Neuron (in vitro differentiated cells): Measurements from ENCODE around the gene PDE3B.
"Not testable (repeated sequence)": the region's sequence is repeated elsewhere in the genome, so short reads cannot be mapped to it uniquely, and the experiment has no call there.

Source experiments
- H2AFZ ChIP-seq: one replicate; pipeline ENCODE4 v1.6.1; 2013; ENCODE audit warnings: low read depth, mild to moderate bottlenecking, inconsistent platforms, low read length, moderate library complexity
- H3K27me3 ChIP-seq: one replicate; pipeline ENCODE4 v1.6.1; 2013; ENCODE audit warnings: low read length; ENCODE audit not compliant: insufficient read depth
- H3K36me3 ChIP-seq: one replicate; pipeline ENCODE4 v1.6.1; 2013; ENCODE audit warnings: low read length; ENCODE audit not compliant: insufficient read depth
- H3K4me1 ChIP-seq: one replicate; pipeline ENCODE4 v1.6.1; 2013; ENCODE audit warnings: low read length; ENCODE audit not compliant: insufficient read depth
- H3K4me3 ChIP-seq: 2 replicates; pipeline ENCODE4 v1.5.1; 2013; ENCODE audit warnings: mild to moderate bottlenecking, low read length, moderate library complexity
- H3K9me3 ChIP-seq: one replicate; pipeline ENCODE4 v1.6.1; 2013; ENCODE audit warnings: low read length

Gene PDE3B

GRCh38 chr11:14645015-14645912 lies 1.7 kb downstream of the PDE3B start:
- Histone ChIP-seq H3K36me3 (no peaks in the 10 kb centered on the region), H3K27me3 (no peaks in the 10 kb centered on the region)

DNA sequence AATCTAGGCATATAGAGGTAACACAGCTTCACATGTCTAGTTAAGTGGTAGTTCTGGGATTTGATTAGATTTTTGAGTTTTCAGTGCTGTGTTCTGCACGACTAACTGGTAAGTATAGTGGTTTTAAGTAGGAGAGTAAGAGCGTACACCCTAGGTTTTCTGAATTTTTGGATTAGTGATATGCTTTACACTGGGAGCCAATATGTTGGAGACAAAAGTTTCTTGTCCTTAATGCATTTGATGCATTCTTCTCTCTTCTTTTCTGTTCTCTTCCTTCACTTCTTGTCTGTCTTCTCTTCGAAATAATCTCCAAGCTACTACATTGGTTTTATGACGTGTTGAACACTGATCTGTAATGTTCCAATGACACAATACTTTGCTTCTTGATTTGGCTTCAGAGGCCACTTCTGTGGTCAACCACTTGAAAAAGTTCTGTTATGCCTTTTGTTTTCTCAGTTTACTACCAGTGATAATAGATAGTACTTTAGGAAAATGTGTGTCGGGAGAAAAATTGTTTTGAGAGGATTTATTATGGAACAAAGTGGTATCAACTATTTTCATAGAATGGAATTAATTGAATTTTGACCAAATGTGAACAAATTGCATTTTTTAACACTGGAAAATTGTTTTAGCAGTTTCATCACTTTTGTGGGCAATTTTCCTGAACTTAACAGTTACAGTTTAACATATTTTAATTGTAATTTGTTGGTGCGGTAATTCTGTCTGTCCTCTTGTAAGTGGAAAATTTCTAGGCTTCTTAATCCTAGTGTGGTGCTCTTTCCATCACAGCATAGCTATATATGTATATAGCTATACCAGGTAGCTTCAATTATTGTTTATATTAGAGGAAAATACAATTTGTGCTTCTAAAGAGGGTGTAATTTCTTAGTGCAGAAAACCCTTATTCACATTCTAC lies 2.6 kb downstream of the PDE3B start:
- Histone ChIP-seq H3K9me3 (peaks cover 3% of the 10 kb centered on the region), H3K4me1 (peaks cover 31% of the 10 kb centered on the region), H3K4me3 (peak overlapping the region; percentile 68)

More at GRCh38 chr11:14645015-14645912, 1.7 kb downstream of the PDE3B start:
- Histone ChIP-seq H3K4me1 (peaks cover 31% of the 10 kb centered on the region), H2AFZ (peak overlapping the region; percentile 97), H3K4me3 (peak overlapping the region; percentile 68), H3K9me3 (no peaks in the 10 kb centered on the region)

GRCh38 chr11:14650064-14650463 lies 6.5 kb downstream of the PDE3B start:
- H3K36me3 ChIP-seq = no peaks in the 10 kb centered on the region
- H3K27me3 ChIP-seq = no peaks in the 10 kb centered on the region
- H3K4me1 ChIP-seq = peaks cover 27% of the 10 kb centered on the region
- H3K4me3 ChIP-seq = no peak overlapping the region
- H3K9me3 ChIP-seq = peaks cover 3% of the 10 kb centered on the region
- H2AFZ ChIP-seq = no peak overlapping the region

More for the DNA sequence above, 2.6 kb downstream of the PDE3B start:
- Histone ChIP-seq H2AFZ (no peak overlapping the region), H3K27me3 (no peaks in the 10 kb centered on the region), H3K36me3 (no peaks in the 10 kb centered on the region)

DNA sequence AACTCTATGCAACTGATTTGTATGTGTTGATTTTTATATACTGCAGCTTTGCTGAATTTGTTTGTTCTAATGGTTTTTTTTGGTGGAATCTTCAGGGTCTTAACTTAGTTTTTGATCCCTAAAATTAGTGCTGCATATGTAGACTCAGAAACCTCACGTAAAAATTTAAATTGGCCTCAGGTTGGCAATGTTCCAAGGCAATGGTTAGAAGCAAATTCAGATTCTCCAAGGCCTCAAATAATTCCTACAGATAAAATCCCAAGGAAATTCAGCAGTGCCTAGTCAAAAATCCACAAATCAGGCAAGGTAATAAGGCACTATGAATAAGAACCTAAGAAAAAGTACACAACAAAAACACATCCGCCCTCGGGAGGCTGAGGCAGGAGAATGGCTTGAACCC lies 9.5 kb downstream of the PDE3B start:
- Histone ChIP-seq H2AFZ (no peak overlapping the region), H3K36me3 (no peaks in the 10 kb centered on the region), H3K9me3 (peaks cover 3% of the 10 kb centered on the region)

GRCh38 chr11:14655435-14655834 lies 11.8 kb downstream of the PDE3B start:
- H3K4me1 ChIP-seq = no peaks in the 10 kb centered on the region
- no peaks in the 10 kb centered on the region for H3K27me3 ChIP-seq
- no peak overlapping the region for H3K4me3 ChIP-seq
- H3K36me3 ChIP-seq = peaks cover 1% of the 10 kb centered on the region
- H3K9me3 ChIP-seq = peaks cover 5% of the 10 kb centered on the region
- H2AFZ ChIP-seq = no peak overlapping the region

More for the DNA sequence above, 9.5 kb downstream of the PDE3B start:
- Histone ChIP-seq H3K4me3 (no peak overlapping the region), H3K27me3 (no peaks in the 10 kb centered on the region), H3K4me1 (peaks cover 8% of the 10 kb centered on the region)

- Histone ChIP-seq H3K9me3 (peaks cover 7% of the 10 kb centered on the region), H3K4me1 (no peaks in the 10 kb centered on the region), H2AFZ (no peak overlapping the region), H3K27me3 (no peaks in the 10 kb centered on the region), H3K36me3 (peaks cover 1% of the 10 kb centered on the region), H3K4me3 (no peak overlapping the region)
These were observed 13.2 kb downstream of the PDE3B start for GRCh38 chr11:14656536-14657457.

GRCh38 chr11:14657841-14658240 lies 14.2 kb downstream of the PDE3B start:
- Histone ChIP-seq H3K9me3 (peaks cover 7% of the 10 kb centered on the region), H3K36me3 (peaks cover 1% of the 10 kb centered on the region), H3K4me1 (no peaks in the 10 kb centered on the region), H3K27me3 (no peaks in the 10 kb centered on the region), H3K4me3 (no peak overlapping the region), H2AFZ (no peak overlapping the region)

DNA sequence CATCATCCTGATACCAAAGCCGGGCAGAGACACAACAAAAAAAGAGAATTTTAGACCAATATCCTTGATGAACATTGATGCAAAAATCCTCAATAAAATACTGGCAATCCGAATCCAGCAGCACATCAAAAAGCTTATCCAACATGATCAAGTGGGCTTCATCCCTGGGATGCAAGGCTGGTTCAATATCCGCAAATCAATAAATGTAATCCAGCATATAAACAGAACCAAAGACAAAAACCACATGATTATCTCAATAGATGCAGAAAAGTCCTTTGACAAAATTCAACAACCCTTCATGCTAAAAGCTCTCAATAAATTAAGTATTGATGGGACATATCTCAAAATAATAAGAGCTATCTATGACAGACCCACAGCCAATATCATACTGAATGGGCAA lies 21.3 kb downstream of the PDE3B start:
- not testable (repeated sequence) for H3K4me1 ChIP-seq, H3K27me3 ChIP-seq, H3K4me3 ChIP-seq, H2AFZ ChIP-seq, H3K36me3 ChIP-seq, H3K9me3 ChIP-seq

- not testable (repeated sequence) for H3K4me3 ChIP-seq, H2AFZ ChIP-seq, H3K27me3 ChIP-seq, H3K36me3 ChIP-seq, H3K9me3 ChIP-seq, H3K4me1 ChIP-seq
These were observed 23.7 kb downstream of the PDE3B start for GRCh38 chr11:14667329-14667728.

- Histone ChIP-seq H3K27me3 (no peaks in the 10 kb centered on the region), H3K4me3 (no peak overlapping the region), H3K9me3 (no peaks in the 10 kb centered on the region), H3K36me3 (no peaks in the 10 kb centered on the region), H2AFZ (no peak overlapping the region), H3K4me1 (no peaks in the 10 kb centered on the region)
These were observed 25.2 kb downstream of the PDE3B start for GRCh38 chr11:14668731-14669301.

GRCh38 chr11:14669499-14669898 lies 25.9 kb downstream of the PDE3B start:
- Histone ChIP-seq H3K27me3 (no peaks in the 10 kb centered on the region), H2AFZ (no peak overlapping the region), H3K9me3 (no peaks in the 10 kb centered on the region), H3K36me3 (no peaks in the 10 kb centered on the region), H3K4me3 (no peak overlapping the region), H3K4me1 (no peaks in the 10 kb centered on the region)

DNA sequence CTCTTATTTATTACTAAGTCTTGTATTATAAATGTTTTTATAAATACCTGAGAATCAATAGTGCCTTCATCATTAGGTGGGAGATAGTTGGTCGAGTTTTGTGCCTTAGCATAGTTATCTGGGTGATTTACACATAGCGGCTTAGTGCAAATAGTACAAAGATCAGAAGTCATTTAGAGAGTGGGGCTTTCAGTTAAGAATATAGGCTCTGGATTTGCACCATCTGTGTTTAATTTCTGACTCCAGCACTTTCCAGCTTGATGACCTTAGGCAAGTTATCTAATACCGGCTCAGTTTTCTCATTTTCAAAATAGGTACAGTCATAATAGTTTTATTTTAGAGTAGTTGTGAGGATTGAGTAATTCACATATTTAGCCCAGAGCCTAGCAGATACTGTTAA lies 26.4 kb downstream of the PDE3B start:
- no peaks in the 10 kb centered on the region for H3K9me3 ChIP-seq
- no peak overlapping the region for H3K4me3 ChIP-seq
- H3K36me3 ChIP-seq = no peaks in the 10 kb centered on the region
- H3K27me3 ChIP-seq = no peaks in the 10 kb centered on the region
- no peak overlapping the region for H2AFZ ChIP-seq
- no peaks in the 10 kb centered on the region for H3K4me1 ChIP-seq
